ENCODE data around the gene FNIP2.
"Not testable (repeated sequence)": the region's sequence is repeated elsewhere in the genome, so short reads cannot be mapped to it uniquely, and the experiment has no call there.

FNIP2 gene

DNA sequence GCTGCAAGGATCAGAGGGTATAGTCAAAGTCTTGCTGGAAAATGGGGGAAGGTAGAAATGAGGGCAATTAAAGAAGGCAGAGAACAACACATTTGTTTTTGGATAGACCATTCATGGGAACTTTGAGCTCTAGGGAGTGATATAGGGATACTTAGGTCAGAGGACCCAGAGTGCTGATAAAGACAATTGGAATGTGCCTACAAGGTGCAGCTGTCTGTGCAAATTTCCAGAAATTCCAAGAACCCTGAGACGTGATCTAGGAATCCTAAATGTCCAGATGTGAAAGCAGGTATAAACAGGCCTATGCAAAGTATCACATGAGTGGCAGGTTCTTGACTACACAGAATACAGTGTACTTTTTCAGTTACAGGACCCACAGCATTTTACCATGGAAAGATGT lies 24.2 kb downstream of the FNIP2 start:
- TF ChIP-seq, protein P1, sequence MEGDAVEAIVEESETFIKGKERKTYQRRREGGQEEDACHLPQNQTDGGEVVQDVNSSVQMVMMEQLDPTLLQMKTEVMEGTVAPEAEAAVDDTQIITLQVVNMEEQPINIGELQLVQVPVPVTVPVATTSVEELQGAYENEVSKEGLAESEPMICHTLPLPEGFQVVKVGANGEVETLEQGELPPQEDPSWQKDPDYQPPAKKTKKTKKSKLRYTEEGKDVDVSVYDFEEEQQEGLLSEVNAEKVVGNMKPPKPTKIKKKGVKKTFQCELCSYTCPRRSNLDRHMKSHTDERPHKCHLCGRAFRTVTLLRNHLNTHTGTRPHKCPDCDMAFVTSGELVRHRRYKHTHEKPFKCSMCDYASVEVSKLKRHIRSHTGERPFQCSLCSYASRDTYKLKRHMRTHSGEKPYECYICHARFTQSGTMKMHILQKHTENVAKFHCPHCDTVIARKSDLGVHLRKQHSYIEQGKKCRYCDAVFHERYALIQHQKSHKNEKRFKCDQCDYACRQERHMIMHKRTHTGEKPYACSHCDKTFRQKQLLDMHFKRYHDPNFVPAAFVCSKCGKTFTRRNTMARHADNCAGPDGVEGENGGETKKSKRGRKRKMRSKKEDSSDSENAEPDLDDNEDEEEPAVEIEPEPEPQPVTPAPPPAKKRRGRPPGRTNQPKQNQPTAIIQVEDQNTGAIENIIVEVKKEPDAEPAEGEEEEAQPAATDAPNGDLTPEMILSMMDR (conservative IDR thresholded peaks at IDR 0.05; ENCODE audit: low read depth, low read length) = no peak
- H3K4me3 ChIP-seq (ENCODE audit: low read length) = no peak overlapping the region
- no peak for DNase-seq (ENCODE audit: low read depth)

DNA sequence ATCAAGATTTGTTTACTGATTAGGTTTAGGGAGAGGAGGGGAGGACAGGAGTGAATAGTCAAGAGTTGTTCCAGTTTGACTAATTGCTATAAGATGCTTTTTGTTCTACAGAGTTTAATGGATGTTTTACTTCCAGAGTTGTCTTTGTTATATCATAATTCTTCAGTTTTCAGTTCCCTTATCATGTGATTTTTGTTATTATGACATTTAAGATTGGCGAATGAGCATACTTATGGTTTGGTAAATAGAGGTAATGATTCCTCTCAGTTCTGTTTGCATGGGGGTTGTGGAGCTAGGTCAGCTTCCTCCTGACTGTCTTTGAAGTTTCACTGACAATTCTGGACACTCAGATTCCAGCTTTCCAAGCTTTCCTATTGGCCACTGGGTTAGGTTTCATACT lies 24.6 kb downstream of the FNIP2 start:
- H3K4me3 ChIP-seq (ENCODE audit: low read length); DNase-seq (ENCODE audit: low read depth): not testable (repeated sequence)

DNA sequence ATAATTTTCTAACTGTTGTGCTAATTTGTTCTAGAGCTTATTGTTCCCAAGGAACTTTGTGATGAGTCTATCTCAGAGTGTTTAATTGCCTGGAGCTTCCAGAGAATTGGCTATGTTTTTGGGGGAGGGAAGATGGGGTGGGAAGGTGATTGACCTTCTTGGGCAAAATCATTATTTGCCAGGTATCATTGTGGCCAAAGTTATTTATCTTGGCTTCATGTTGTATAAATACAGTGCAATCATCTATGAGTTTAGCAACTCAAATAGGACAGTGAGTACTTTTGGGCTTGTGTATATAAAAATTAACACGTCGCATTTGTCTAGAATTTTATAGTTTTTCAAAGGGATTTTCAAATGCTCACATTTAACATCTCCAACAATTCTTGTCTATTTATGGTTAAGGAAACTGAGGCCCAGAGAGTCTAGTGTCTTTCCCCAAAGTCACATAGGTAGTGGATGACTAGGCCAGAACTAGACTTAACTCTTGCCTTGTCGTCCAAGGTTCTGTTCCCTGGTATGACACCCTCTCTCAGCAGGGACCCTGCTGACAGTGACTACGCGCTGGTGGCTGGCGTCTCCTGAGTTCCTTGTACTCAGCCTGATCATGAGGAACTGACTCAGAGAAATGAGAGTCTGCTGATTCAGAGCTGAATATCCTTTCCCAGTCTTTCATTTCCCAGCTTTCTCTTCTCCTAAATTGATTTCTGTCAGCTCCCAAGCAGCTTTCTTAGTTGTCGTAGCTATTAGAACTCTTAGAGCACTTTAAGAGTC lies 27.7 kb downstream of the FNIP2 start:
- TF ChIP-seq, protein P1 (conservative IDR thresholded peaks at IDR 0.05; ENCODE audit: low read depth, low read length) = no peak
- no peak for DNase-seq (ENCODE audit: low read depth)
- H3K4me3 ChIP-seq (ENCODE audit: low read length) = no peak overlapping the region

DNA sequence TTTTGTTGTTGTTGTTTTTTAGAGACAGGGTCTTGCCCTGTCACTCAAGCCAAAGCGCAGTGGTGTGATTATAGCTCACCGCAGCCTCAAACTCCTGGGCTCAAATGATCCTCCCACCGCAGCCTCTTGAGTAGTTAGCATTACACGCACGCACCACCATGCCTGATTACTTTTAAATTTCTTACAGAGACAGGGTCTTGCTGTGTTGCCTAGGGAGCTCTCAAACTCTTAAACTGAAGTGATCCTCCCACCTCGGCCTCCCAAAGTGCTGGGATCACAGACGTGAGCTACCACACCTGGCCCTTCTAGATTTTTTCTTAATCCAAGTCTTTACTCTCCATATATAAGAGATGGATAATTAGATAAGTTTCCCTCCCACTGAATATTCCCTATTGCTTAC lies 29.2 kb downstream of the FNIP2 start:
- DNase-seq (ENCODE audit: low read depth) = no peak

DNA sequence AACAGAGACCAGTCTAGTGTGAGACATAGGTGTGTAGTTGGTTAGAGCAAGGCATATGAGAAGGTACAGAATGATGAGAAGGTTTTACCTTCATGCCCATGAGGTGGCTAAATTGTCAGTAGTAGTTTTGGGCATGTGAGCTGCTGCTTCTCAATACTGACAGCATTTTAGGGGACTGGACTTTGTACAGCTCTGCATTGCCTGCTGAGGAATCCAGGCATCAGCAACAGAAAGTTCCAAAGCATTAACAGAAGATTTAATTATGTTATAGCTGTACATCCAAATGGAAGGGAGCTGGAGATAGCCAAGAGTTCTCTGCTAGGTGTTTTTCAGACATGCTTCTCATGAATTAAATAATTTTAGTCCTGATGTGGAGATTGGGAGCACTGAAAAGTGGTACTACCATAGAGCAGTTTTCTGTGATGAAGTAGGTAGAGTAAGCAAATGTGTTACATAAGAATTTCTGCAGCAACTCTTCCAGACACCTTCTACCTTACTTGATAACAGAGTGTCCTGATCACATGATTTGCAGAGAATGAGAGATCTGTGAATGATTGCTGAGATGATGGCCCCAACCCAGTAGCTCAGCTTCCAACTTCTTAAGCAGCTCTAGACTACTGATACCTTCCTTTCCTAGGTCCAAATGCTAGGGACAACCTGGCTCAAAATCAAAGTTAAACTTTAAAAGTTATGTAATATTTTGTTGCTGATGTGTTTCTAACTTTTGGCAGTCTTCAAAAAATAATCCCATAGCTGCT lies 30.4 kb downstream of the FNIP2 start:
- no peak overlapping the region for H3K4me3 ChIP-seq (ENCODE audit: low read length)
- TF ChIP-seq, protein P1 (conservative IDR thresholded peaks at IDR 0.05; ENCODE audit: low read depth, low read length) = no peak
- DNase-seq (ENCODE audit: low read depth) = no peak

More for the DNA sequence above, 29.2 kb downstream of the FNIP2 start:
- no peak overlapping the region for H3K4me3 ChIP-seq (ENCODE audit: low read length)
- TF ChIP-seq, protein P1 (conservative IDR thresholded peaks at IDR 0.05; ENCODE audit: low read depth, low read length) = no peak

DNA sequence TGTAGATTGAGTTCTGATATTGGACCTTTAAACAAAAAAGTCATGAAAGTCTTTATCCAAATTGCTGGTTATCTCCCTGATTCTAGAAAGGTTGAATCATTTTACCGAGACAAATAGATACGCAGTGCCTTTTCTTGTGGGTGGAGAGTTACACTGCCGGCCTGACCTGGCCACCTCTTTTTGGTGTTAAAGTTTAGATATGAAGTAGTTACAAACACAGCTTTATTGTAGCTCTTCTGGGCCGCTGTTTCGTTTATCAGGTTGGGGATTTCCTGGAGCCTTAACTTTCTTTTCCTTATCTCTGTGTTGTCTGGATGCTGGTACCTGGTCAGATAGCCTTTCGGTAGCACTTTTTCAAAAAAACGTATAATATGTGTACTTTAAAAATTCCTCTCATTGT lies 31.0 kb downstream of the FNIP2 start:
- TF ChIP-seq, protein P1 (conservative IDR thresholded peaks at IDR 0.05; ENCODE audit: low read depth, low read length) = no peak
- DNase-seq (ENCODE audit: low read depth) = no peak
- H3K4me3 ChIP-seq (ENCODE audit: low read length) = no peak overlapping the region

DNA sequence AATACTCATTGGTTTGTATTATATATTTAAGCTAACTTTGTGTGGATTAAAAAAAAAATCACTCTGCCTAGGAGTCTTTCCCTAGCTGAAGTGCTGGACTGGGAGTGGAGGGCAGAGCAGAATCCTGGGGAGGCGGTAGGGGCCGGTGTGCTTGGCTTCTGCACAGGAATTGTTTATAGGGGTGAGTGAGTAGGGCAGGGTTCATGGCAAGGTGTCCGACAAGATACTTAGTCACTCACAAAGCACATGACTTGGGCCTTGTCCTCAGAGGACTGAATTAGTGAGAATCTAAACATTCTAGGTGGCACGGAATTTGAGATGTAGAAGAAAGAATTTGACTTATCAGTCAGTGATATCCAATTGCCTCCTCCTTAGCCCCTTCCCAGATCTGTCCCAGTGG lies 32.2 kb downstream of the FNIP2 start:
- no peak overlapping the region for H3K4me3 ChIP-seq (ENCODE audit: low read length)
- TF ChIP-seq, protein P1 (conservative IDR thresholded peaks at IDR 0.05; ENCODE audit: low read depth, low read length) = no peak
- no peak for DNase-seq (ENCODE audit: low read depth)

Data from retinal pigment epithelial cell (primary cell).